HG02981 (cell line): ENCODE data around the gene STAB2.

Experiments
- ATAC-seq: cut with Tn5 transposase; IDR thresholded peaks from one replicate; pipeline ENCODE4 v1.9.1; 2021; ENCODE audit warnings: mild to moderate bottlenecking, moderate library complexity; ENCODE audit not compliant: unreplicated experiment

The STAB2 gene

DNA sequence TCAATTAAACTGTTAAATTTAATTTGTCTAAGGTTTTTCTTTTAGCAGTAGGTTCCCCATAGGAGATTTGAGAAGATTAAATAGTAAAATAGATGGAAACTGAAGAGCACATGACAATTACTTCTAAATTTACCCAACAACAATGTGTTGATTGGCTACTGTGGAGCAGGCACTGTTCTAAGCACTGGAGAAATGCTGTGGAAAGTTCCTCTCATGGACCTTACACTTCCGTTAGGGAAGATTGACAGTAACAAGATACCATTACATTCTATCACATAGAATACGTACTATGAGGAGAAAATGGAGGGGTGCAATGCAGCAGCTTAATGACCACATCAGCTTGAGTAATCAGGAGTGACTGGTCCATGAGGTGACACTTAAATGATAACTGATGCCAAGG lies 8.1 kb upstream of the STAB2 start:
- no peak for ATAC-seq

DNA sequence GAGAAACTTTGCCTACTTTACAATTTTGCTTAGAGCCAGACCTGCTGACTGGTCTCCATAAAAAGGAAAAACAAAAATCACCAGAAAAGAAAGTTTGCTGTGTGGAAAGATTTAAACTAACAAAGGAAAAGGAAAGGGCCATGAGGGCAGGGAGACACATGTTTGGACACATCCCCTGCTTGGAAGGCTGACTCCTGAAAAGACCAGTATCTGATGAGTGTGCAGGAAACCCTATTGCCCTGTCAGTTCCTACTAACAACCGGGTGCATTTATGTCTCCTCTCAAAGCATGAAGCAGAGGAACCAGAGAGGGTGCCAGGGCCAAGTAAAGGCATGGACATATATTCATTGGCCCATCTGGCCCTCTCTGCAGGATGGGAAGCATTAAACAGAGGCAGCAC lies 7.0 kb upstream of the STAB2 start:
- no peak for ATAC-seq

DNA sequence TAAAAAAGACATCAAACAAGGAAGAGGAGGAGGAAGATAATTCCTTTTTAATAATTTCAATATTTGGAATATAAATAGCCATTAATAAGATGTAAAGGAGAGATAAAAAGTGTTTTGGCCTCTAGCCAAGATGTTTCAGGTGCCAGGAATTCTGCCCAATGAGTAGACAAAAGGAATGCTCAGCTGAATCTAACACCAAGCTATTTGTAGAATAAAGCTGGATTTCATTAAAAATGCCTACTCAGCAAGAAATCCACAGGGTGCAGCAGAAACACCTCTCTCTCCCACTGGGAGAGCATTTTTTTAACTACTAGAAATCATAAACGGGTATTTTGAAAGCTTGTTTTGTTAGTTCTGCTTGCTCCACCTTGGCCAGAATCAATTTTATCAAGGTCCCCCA lies 4.1 kb upstream of the STAB2 start:
- ATAC-seq, result no peak

DNA sequence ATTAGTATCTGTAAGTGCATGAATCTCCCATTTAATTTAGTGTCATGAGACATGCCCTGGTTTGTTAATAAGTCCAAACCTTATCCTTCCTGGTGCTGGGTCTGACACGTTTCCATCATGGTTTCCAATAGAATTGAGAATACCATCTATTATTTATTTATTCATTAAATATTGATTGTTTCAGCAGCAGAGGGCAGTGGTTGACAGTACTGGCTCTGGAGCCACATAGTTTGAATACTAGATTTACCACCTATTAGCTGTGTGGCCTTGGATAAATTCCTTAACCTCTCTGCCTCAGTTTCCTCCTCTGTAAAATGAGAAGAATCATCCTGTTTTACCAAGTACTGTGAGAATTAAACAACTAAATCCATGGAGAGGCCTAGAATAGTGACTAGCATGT lies 941 bp upstream of the STAB2 start:
- no peak for ATAC-seq

DNA sequence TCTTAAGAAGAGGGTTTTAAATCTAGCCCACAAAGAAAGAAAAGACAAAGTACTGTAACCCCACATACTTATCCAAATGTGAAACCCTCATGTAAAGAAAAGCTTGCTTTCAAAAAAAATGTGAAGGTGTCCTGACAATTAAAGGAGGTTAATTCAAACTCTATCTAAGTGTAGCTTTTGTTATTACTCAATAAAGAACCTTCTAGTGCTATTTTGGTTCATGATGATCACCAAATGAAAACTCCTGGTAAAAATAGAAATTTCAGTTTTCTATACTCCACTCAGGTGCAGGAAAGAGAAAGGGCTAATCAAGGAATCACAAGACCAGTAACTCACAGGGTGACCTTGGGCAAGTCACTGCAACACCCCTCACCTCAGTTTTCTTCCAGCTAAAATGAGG lies 1.6 kb downstream of the STAB2 start:
- ATAC-seq, result no peak

DNA sequence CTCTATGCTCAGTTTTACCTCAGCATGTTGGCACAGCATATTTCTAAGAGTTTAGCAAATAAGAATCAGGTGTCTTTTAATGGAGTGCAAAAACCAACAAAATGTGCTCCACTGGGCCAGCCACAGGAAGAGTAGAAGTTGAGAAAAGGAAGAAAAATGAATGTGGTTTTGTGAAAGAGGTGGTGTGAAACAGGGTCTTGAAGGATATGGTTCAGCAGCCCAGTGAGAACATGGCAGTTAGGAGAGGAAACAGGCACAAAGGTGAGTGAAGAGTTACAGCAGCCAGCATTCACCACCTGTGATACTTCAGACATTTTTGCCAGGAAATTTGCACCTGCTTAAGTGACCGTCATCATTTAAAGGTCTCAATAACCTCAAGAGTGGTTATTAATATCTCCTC lies 2.4 kb downstream of the STAB2 start:
- no peak for ATAC-seq

DNA sequence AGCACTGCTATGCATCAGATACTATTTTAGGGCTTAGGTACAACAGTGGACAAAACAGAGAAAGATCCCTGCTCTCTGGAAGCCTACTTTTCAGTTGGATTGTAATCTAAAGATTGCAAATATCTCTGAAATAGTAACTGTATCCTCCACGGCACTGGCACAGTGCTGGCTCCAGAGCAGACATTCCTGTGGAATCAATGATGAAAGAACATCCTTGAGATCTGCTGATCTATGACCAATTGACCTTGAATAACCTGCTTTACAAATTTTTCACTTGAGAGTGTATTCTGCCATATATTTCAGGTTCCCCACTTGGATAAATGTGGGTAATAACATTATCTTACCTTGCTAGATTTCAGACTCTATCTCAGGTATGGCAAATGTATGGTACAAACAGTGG lies 3.2 kb downstream of the STAB2 start:
- no peak for ATAC-seq

DNA sequence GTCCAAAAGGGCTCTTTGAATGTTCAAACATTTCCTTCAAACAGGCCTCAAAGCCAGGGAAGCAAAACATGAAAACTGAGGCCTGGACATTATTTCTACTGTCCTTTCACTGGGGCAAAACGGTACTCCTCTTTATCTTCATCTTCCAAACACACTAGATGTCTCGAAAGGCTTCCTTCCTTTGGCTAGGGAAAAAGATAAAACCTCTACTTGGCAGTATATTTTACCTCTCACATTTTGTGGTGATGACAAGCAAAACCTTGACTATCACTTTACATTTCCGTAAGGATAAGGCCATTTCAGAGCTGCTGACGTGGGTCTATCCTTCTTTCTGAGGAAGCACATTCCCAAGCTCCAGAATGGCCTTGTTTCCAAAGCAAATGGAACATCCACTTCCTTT lies 9.9 kb downstream of the STAB2 start:
- no peak for ATAC-seq

DNA sequence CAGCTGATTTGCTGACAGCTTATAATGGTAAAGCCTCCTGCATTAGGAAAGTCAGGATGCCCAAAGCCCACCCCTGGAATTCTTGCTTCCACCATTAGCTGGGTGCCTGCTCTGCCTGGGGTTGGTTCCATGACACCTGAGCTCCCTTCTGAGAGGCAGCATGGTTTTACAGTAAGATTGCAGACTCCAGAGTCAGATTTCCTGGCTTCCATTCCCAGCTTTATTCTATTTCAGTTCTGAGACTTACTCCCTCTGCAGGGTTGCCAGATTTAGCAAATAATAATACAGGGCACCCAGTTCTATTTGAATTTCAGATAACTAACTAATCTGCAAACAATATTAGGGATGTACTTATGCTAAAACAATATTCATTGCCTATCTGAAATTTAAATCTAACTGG lies 12.2 kb downstream of the STAB2 start:
- ATAC-seq, result no peak

DNA sequence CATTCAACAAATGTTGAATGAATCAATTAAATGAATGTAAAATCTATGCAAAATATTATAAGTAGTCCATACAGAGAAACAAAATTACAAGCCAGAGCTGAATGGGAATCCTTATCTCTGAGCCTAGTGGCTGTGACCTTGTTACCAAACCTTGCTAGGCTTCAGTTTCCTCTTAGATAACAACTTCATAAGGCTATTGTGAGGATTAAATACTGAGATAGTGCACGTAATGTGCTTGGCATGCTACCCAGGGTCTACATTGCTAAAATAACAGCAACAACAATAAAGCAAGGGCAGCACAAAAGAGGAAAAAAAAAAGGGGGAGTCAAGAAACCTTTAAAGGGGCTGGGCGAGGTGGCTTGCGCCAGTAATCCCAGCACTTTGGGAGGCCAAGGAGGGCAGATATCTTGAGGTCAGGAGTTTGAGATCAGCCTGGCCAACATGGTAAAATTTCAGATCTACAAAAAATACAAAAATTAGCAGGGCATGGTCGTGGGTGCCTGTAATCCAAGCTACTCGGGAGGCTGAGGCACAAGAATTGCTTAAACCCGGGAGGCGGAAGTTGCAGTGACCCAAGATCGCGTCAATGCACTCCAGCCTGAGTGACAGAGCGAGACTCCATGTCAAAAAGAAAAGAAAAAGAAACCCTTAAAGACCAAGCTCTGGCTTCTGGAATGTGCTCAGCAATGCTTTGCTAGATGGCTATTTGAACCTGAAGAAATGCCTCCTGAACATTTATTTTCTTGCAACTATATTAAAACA lies 14.1 kb downstream of the STAB2 start:
- no peak for ATAC-seq

DNA sequence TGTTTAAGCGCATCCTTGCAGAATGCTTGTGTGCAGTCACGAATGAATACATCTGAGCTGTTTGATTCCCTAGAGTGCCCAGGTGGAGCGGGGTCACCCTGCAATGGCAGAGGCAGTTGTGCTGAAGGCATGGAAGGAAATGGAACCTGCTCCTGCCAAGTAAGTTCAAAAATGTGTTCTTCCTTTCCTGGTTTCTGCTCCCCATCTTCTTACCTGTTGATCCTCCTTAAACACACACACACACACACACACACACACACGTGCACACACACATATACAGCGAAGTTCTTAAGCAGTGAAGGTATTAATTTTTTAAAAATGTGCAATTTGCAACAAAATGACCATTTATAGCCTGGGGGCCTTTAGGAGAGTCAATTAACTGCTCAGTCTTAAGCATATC lies 33.3 kb downstream of the STAB2 start:
- ATAC-seq, result no peak

DNA sequence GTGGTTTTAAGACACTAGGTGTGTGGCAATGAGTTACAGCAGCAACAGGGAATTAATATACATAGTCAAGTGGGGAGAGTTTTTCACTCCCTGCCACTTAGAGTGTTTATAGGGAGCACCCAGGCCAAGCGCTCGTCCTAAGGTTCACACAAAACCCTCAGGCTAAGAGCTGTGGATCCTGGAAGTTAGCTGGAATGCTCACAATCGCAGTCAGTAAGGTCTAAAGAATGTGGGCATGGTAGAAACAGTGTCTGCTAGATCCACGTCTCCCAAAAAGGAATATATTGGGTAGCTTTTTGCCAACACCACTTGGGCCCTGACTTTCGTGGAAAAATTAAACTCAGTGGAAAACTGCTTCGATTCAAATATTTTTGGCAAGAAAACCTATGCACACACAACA lies 36.6 kb downstream of the STAB2 start:
- no peak for ATAC-seq

DNA sequence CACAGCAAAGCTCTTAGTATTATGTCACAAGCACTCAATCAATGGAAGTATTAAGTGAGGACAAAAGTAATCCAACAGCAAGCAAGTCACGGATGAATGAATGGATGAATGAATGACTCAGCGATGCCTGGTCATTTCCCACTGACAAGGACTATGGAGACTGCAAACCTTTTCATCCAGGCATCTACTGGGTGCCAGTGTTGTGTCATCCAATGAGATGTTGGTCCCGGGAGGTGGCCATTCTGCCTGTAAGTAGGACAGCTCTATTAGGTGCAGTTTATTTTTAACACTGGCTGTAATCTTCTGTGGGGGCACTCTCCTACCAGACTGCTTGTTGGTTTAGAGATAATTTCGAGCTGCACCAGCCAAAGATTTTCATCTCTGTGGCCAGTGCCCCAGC lies 39.4 kb downstream of the STAB2 start:
- ATAC-seq, result no peak

DNA sequence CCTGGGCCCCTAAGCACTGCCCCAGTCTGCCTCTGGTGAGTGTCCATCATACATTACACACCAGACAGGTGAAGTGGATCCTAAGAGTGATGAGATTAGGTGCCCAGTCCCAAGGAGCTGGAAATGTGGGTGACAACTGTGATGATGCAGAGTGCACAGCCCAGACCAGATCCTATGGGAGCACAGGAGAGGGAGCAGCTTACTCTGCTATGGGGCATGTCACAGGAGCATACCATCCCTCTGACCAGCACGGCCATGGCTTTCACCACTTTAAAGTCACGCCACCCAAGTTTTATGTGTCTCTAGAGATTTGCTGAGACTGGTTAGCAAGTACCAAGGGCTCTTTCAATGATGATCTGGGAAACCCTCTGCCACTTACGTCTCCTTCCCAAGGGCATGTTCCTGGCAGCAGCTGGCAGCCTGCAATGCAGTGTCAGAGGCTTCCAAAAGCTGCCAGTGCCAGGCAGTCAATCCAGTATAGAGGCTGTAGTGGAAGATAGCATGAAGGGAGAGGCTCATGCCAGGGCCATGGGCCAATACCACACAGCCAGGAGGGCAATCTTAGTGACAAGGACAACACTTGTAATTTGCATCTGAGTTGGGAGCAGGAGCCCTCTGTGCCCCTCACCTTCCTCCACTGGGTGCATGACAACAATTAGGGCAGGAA lies 40.2 kb downstream of the STAB2 start:
- ATAC-seq, result no peak

DNA sequence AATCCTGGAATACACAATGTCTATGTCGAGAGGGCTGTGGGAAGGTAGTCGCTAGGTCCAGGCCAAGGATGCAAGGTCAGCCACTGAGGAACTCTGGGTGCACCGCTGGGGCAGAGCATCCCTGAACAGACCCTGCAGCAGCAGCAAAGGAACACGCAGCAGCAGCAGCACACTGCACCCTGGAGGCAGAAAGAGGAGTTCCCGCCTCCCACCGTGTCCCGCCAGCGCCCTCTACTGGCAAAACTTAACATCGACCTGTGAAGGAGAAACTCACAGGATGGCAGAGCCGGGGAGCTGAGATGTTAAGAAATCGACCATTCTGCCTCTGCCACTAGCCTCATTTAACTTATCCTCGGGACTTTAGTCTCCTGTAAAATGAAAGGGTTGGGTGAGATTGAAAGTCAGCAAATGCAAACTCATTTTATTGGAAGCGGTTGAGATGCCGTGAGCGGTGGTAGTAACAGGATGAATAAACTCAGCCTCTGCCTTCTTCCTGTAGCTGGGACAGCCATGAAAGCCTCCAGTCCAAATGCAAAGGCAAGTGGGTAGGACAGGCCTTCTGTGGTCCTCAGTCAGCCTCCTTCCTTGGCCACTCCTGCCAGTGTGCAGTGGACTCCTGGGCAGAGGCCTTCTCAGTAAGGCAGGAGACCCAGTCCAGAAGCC lies 45.6 kb downstream of the STAB2 start:
- peak; percentile 91 for ATAC-seq

DNA sequence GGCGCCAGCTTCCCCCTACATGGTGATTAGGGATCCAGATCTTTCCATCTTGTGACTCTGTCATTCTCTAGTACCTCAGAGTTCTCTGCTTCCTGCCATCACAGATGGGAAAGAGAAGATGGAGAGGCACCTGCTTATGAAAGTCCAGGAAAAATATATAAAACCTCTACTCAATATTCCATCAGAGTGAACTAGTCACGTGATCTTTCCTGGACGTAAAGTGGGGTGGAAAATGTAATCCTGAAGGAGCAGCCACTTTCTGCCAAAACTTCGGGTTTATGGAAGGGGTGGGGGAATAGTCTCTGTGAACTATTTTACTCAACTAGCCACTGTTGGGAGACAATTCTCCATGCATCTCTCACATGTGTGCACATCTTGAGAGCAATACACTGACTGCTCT lies 47.7 kb downstream of the STAB2 start:
- ATAC-seq, result no peak

DNA sequence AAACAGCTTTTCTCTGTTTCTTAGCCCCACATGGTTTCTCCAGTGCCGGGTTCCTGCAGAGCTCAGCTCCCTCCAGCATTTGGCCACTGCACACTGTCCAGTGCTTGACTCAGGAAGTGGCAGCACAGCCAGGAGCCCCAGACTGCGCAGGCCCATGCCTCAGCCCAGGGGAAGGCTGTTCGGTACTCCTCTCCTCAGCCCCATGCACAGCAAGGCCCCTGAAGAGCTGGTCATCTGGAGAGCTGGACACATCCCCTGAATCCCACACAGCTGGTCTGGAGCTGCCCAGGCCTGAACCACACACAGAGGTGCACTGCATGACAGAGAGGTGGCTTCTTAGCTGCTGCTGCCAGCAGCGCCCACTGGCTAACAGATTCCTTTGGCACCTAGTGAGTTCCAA lies 48.3 kb downstream of the STAB2 start:
- no peak for ATAC-seq

DNA sequence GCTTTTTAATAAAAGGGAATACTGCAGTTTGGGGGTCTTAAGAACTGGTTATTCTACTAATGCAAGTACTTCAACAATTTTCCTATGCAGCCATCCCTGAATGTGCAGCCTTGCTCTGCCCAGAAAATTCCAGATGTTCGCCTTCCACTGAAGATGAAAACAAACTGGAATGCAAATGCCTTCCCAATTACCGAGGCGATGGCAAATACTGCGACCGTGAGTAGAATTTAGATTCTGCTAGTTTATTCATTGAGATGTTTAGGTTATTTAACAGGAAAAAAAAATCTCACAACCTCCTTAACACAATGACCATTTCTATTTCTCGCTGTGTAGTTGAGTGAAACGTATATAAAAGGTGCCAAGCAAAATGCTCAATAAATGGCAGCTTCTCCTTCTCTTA lies 49.9 kb downstream of the STAB2 start:
- no peak for ATAC-seq

DNA sequence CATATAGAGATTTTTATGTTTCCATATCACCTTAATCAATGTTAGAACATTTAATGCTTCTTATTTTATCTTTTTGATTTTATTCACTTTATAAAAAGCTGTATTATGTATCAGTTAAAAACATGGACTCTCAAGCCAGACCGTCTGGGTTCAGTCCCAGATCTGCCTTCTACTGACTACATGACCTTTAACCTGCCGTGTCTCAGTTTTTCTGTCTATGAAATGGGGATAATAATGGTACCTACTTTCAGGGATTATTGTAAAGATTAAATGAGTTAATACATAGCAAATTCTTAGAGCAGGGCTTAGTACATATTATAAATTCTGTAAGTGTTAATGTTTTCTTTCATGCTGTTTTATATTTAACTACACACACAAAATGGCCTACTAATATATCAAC lies 50.4 kb downstream of the STAB2 start:
- ATAC-seq, result no peak

DNA sequence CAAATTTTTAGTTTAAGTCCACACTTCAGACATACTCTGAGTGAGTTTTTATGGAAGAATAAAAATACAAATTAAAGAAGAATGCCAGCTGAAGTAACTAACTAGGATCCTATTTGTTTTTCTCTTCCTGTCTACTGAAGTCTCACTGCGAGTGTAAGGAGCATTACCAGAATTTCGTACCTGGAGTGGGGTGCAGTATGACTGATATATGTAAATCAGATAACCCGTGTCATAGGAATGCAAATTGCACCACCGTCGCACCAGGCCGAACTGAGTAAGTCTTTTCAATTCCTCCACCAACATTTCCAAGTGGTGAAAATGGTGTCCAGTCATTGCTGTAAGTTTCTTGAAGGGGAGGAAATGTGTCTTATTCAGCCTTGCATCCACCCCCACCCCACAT lies 52.9 kb downstream of the STAB2 start:
- ATAC-seq, result no peak

DNA sequence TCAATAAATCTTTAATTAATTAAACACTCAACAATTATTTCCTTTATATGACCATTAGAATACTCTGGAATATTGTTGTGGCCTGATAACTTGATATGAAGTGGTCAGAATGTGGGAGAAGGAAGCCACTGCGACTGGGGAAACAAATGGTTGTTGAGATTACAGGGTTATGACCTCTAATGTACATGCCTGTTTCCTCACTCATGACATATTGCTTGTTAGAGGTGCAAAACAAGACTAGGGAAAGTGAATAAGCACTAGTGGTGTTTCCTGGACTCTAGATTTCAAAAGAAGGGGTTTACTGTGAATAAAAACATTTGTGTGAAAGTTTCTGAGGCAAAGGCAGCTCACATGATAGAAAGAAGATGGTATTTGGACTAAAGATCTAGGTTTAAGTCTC lies 53.3 kb downstream of the STAB2 start:
- ATAC-seq, result no peak

DNA sequence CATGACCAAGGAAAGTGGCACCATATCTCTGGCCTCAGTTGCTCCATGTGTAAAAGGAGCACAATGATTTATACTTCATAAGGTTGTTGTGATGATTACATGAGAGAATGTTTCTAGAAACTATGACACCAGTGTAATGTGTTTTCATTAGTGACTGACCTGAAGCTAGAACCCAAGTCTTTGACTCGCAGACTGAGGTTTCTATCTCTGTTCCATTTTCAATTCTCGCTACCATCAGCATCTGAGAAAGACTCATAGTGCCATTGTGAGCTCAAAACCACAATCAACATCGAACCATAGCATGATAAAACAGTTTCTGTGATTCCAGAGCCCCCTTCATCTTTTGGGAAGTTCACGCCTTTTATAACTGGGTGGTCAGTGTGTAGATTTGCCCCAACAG lies 53.8 kb downstream of the STAB2 start:
- ATAC-seq, result no peak
